MM.1S (cell line): Measurements from ENCODE around the gene NR0B1.

ENCODE experiments used
- DNase-seq: peaks from one replicate; pipeline ENCODE4 v3.0.0-alpha.2; 2015
- H2AFZ ChIP-seq: fragments of 300-600 bp; sonication (generic); 2 replicates; pipeline ENCODE4 v1.6.0; 2016; ENCODE audit warnings: antibody characterized with exemption, low read length
- H3F3A ChIP-seq: fragments of 300-600 bp; sonication (generic); 2 replicates; pipeline ENCODE4 v1.6.1; 2016; ENCODE audit warnings: mild to moderate bottlenecking, antibody characterized with exemption, low read length, moderate library complexity, mixed read lengths; ENCODE audit not compliant: insufficient read depth
- H3K27ac ChIP-seq: fragments of 300-600 bp; sonication (generic); 2 replicates; pipeline ENCODE4 v1.5.1; 2016; ENCODE audit warnings: mild to moderate bottlenecking, low read length
- H3K27me3 ChIP-seq: fragments of 300-600 bp; sonication (generic); replicated peaks from 2 replicates; pipeline ENCODE4 v1.6.0; 2016; ENCODE audit warnings: low read length; ENCODE audit not compliant: insufficient read depth
- H3K36me3 ChIP-seq: fragments of 300-600 bp; sonication (generic); replicated peaks from 2 replicates; pipeline ENCODE4 v1.6.1; 2016; ENCODE audit warnings: mild to moderate bottlenecking, low read length, mixed read lengths; ENCODE audit not compliant: insufficient read depth
- H3K4me1 ChIP-seq: fragments of 300-600 bp; sonication (generic); 2 replicates; pipeline ENCODE4 v1.6.1; 2016; ENCODE audit warnings: low read length, mixed read lengths
- H3K4me2 ChIP-seq: fragments of 300-600 bp; sonication (generic); 2 replicates; pipeline ENCODE4 v1.6.0; 2016; ENCODE audit warnings: low read depth, low read length
- H3K4me3 ChIP-seq: fragments of 300-600 bp; sonication (generic); 2 replicates; pipeline ENCODE4 v1.5.1; 2016; ENCODE audit warnings: low read length, mixed read lengths
- H3K79me2 ChIP-seq: fragments of 300-600 bp; sonication (generic); 2 replicates; pipeline ENCODE4 v1.6.1; 2016; ENCODE audit warnings: mixed run types, low read length, mixed read lengths
- H3K9ac ChIP-seq: fragments of 300-600 bp; sonication (generic); 2 replicates; pipeline ENCODE4 v1.6.1; 2016; ENCODE audit warnings: low read length, mixed read lengths
- H3K9me2 ChIP-seq: fragments of 300-600 bp; sonication (generic); replicated peaks from 2 replicates; pipeline ENCODE4 v1.6.1; 2016; ENCODE audit warnings: mild to moderate bottlenecking, low read length, mixed read lengths; ENCODE audit not compliant: insufficient read depth
- H3K9me3 ChIP-seq: fragments of 300-600 bp; sonication (generic); replicated peaks from 2 replicates; pipeline ENCODE4 v1.6.1; 2016; ENCODE audit warnings: mild to moderate bottlenecking, low read length, mixed read lengths; ENCODE audit not compliant: insufficient read depth
- H4K20me1 ChIP-seq: fragments of 300-600 bp; sonication (generic); 2 replicates; pipeline ENCODE4 v1.6.1; 2016; ENCODE audit warnings: mild to moderate bottlenecking, low read length, moderate library complexity, mixed read lengths; ENCODE audit not compliant: insufficient read depth
- CTCF ChIP-seq: fragments of 300-600 bp; sonication (generic); IDR thresholded peaks from 2 replicates; pipeline ENCODE4 v1.5.1; 2016; ENCODE audit warnings: antibody characterized with exemption, low read length, mixed read lengths
- EZH2 ChIP-seq: fragments of 300-600 bp; sonication (generic); optimal IDR thresholded peaks from 2 replicates; pipeline ENCODE3; 2017; ENCODE audit warnings: low read depth, mild to moderate bottlenecking, antibody characterized with exemption, low read length, mixed read lengths
- EZH2phosphoT487 ChIP-seq: fragments of 300-600 bp; sonication (generic); IDR thresholded peaks from 2 replicates; pipeline ENCODE4 v1.6.1; 2018; ENCODE audit warnings: antibody characterized with exemption, low read length

NR0B1 gene

GRCh38 chrX:30270639-30271038, 38.6 kb downstream of the NR0B1 start:
- Histone ChIP-seq H3K9ac (no peak overlapping the region), H3K27ac (no peak overlapping the region), H3K9me3 (no peaks in the 10 kb centered on the region), H3K4me2 (no peak overlapping the region), H3K4me1 (no peaks in the 10 kb centered on the region), H2AFZ (no peak overlapping the region), H3F3A (no peaks in the 10 kb centered on the region), H3K79me2 (no peaks in the 10 kb centered on the region), H4K20me1 (no peaks in the 10 kb centered on the region), H3K4me3 (no peak overlapping the region), H3K27me3 (no peaks in the 10 kb centered on the region), H3K9me2 (no peaks in the 10 kb centered on the region), H3K36me3 (no peaks in the 10 kb centered on the region)
- DNase-seq = no peak
- TF ChIP-seq EZH2 (no peak), EZH2phosphoT487 (no peak), CTCF (no peak)

GRCh38 chrX:30262763-30263162, 46.4 kb downstream of the NR0B1 start:
- H3F3A ChIP-seq = no peaks in the 10 kb centered on the region
- TF ChIP-seq CTCF = no peak
- TF ChIP-seq EZH2 = no peak
- no peak for TF ChIP-seq EZH2phosphoT487
- H3K27me3 ChIP-seq = no peaks in the 10 kb centered on the region
- H3K4me3 ChIP-seq = no peak overlapping the region
- no peaks in the 10 kb centered on the region for H3K9me2 ChIP-seq
- DNase-seq = no peak
- H3K9me3 ChIP-seq = no peaks in the 10 kb centered on the region
- no peaks in the 10 kb centered on the region for H3K4me1 ChIP-seq
- no peaks in the 10 kb centered on the region for H4K20me1 ChIP-seq
- H3K27ac ChIP-seq = no peak overlapping the region
- H3K4me2 ChIP-seq = no peak overlapping the region
- no peaks in the 10 kb centered on the region for H3K36me3 ChIP-seq
- H2AFZ ChIP-seq = no peak overlapping the region
- H3K9ac ChIP-seq = no peak overlapping the region
- no peaks in the 10 kb centered on the region for H3K79me2 ChIP-seq

- Histone ChIP-seq H3K9ac (no peak overlapping the region), H2AFZ (no peak overlapping the region), H3K4me2 (no peak overlapping the region), H3K27me3 (no peaks in the 10 kb centered on the region), H3K79me2 (no peaks in the 10 kb centered on the region), H3K4me1 (no peaks in the 10 kb centered on the region), H3K36me3 (no peaks in the 10 kb centered on the region), H3K4me3 (no peak overlapping the region), H4K20me1 (no peaks in the 10 kb centered on the region), H3K27ac (no peak overlapping the region), H3F3A (no peaks in the 10 kb centered on the region), H3K9me3 (no peaks in the 10 kb centered on the region), H3K9me2 (no peaks in the 10 kb centered on the region)
- DNase-seq = no peak
- TF ChIP-seq CTCF (no peak), EZH2 (no peak), EZH2phosphoT487 (no peak)
Observed at GRCh38 chrX:30261012-30261411, 48.2 kb downstream of the NR0B1 start.
